ENCODE data around the gene SPAG5.

- TF ChIP-seq CTCF (IDR thresholded peaks at IDR 0.05; ENCODE audit: insufficient read depth, low read length, poor library complexity, severe bottlenecking), result no peak
- no peak for TF ChIP-seq EZH2phosphoT487 (conservative IDR thresholded peaks at IDR 0.05; ENCODE audit: low read length)
Measured at GRCh38 chr17:28572259-28573039, 26.4 kb downstream of the SPAG5 start.
